Fibroblast of lung (primary cell): ENCODE measurements around the gene SSBP3. TPM values are rescaled to one million over a fixed set of nuclear protein-coding genes. Genes with fewer than 3 reads are reported as not detected.
"Not testable (repeated sequence)": the region's sequence is repeated elsewhere in the genome, so short reads cannot be mapped to it uniquely, and the experiment has no call there.

Experiments used
- DNase-seq, 2 donors: peaks; one replicate each; pipeline versions ENCODE4 v3.0.0 to v3.0.0-alpha.2; 2010; ENCODE audit warnings: low read depth in 2 of 2
- H2AFZ ChIP-seq: 2 replicates; pipeline ENCODE4 v1.5.1; 2012; ENCODE audit warnings: low read length, control low read depth, inconsistent platforms
- H3K27ac ChIP-seq: 2 replicates; pipeline ENCODE4 v1.5.1; 2011; ENCODE audit warnings: low read length, control low read depth; ENCODE audit not compliant: insufficient read depth
- H3K27me3 ChIP-seq: 2 replicates; pipeline ENCODE4 v1.5.1; 2011; ENCODE audit warnings: mild to moderate bottlenecking, low read length; ENCODE audit not compliant: control insufficient read depth, insufficient read depth
- H3K36me3 ChIP-seq: 2 replicates; pipeline ENCODE4 v1.5.1; 2011; ENCODE audit warnings: low read length; ENCODE audit not compliant: control insufficient read depth, insufficient read depth
- H3K4me1 ChIP-seq: 2 replicates; pipeline ENCODE4 v1.5.1; 2011; ENCODE audit warnings: low read length; ENCODE audit not compliant: control insufficient read depth, insufficient read depth; ENCODE audit errors: extremely low read depth
- H3K4me2 ChIP-seq: 2 replicates; pipeline ENCODE4 v1.5.1; 2011; ENCODE audit warnings: low read length, control low read depth; ENCODE audit not compliant: insufficient read depth; ENCODE audit errors: extremely low read depth
- H3K4me3 ChIP-seq, 4 experiments: fragments of 200-600 bp in 1 of 4; sonication (generic) in 1 of 4; replicated peaks in 1 of 4; 2 replicates each; pipeline ENCODE4 v1.5.1; 2011 to 2016; ENCODE audit warnings: low read length in 4 of 4, low read depth in 3 of 4, mild to moderate bottlenecking in 3 of 4, control low read depth in 2 of 4, inconsistent platforms in 1 of 4, mixed read lengths in 1 of 4; ENCODE audit not compliant: insufficient read depth in 1 of 4; ENCODE audit errors: control extremely low read depth in 1 of 4
- H3K79me2 ChIP-seq: 2 replicates; pipeline ENCODE4 v1.5.1; 2012; ENCODE audit warnings: mild to moderate bottlenecking, low read length, inconsistent platforms; ENCODE audit not compliant: control insufficient read depth, insufficient read depth
- H3K9ac ChIP-seq: 2 replicates; pipeline ENCODE4 v1.5.1; 2011; ENCODE audit warnings: mild to moderate bottlenecking, low read length, control low read depth; ENCODE audit not compliant: insufficient read depth
- H3K9me3 ChIP-seq: 2 replicates; pipeline ENCODE4 v1.5.1; 2012; ENCODE audit warnings: low read depth, low read length; ENCODE audit not compliant: control insufficient read depth, insufficient read depth
- H4K20me1 ChIP-seq: 2 replicates; pipeline ENCODE4 v1.5.1; 2011; ENCODE audit warnings: low read length; ENCODE audit not compliant: control insufficient read depth, insufficient read depth; ENCODE audit errors: extremely low read depth
- EZH2 ChIP-seq: IDR thresholded peaks from 2 replicates; pipeline ENCODE4 v1.5.1; 2012; ENCODE audit warnings: low read length, control low read depth, mild to moderate bottlenecking; ENCODE audit errors: missing control alignments
- polyA plus RNA-seq, 2 donors: library from polyadenylated mRNA; depleted of rRNA in 1 of 2; stranded (reverse) in 1 of 2; unstranded in 1 of 2; fragments of >200 nt; gene quantifications; 2 replicates each; pipeline ENCODE4 v1.2.1, GENCODE V29; 2011 to 2012; ENCODE audit warnings: missing spikeins in 1 of 2
- total RNA-seq: library from RNA; depleted of rRNA; stranded (reverse); fragments of >200 nt; gene quantifications from 2 replicates; pipeline ENCODE4 v1.2.1, GENCODE V29; 2014
- TF ChIP-seq, protein P1 (sequence below), 2 donors: IDR thresholded peaks in 1 of 2; conservative IDR thresholded peaks in 1 of 2; 1 replicate in 1 of 2; 2 replicates in 1 of 2; pipeline ENCODE4 v1.5.1; 2011 to 2012; ENCODE audit warnings: low read length in 2 of 2, control low read depth in 1 of 2, inconsistent platforms in 1 of 2, low read depth in 1 of 2, mild to moderate bottlenecking in 1 of 2

The SSBP3 gene
- total and polyA plus RNA-seq, 2 donors (not counting 1 experiment from before 2014, with no cell fraction given), result 9.4 to 26.4 TPM

DNA sequence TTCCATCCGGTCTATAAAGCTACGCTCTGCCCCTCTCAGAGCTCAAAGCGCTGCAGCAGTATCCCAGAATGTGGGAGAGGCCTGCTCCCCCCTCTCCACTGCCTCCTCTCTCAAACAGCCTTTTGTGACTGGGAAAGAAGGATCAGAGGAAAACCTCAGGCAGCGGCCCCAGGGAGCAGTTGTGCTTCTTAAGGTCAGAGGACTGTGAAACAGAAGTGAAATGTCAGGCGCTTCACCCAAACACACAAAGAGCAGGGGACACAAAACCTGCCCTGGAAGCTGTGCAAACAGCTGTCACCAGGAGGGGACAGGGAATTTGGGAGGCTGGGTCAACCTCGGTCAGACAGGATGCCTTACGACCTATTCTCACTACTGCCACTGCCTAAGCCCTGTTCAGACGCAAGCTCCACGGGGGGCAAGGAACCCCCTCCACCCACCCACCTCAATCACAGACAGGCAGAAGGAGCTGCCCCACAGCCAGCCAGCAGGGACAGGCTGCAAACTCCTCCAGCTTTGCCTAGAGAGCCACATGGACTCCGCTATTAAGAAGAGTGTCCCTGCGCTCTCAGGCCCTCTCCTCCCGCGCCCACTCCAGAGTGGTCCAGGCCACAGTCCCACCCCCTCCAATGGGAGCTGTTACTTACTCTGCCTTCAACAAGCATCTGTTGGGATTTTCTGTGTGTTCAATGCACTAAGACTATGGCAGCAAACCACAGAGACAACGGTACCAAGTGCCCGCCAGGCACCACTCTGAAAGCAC lies 14.6 kb downstream of the SSBP3 start:
- Histone ChIP-seq H3K9me3 (no peaks in the 10 kb centered on the region), H3K79me2 (no peaks in the 10 kb centered on the region), H3K36me3 (peaks cover 12% of the 10 kb centered on the region), H3K27ac (no peak overlapping the region), H2AFZ (no peak overlapping the region), H3K4me3 (no peak overlapping the region), H4K20me1 (no peaks in the 10 kb centered on the region), H3K27me3 (no peaks in the 10 kb centered on the region), H3K4me2 (no peak overlapping the region), H3K9ac (no peak overlapping the region), H3K4me1 (no peaks in the 10 kb centered on the region)
- TF ChIP-seq, protein P1, sequence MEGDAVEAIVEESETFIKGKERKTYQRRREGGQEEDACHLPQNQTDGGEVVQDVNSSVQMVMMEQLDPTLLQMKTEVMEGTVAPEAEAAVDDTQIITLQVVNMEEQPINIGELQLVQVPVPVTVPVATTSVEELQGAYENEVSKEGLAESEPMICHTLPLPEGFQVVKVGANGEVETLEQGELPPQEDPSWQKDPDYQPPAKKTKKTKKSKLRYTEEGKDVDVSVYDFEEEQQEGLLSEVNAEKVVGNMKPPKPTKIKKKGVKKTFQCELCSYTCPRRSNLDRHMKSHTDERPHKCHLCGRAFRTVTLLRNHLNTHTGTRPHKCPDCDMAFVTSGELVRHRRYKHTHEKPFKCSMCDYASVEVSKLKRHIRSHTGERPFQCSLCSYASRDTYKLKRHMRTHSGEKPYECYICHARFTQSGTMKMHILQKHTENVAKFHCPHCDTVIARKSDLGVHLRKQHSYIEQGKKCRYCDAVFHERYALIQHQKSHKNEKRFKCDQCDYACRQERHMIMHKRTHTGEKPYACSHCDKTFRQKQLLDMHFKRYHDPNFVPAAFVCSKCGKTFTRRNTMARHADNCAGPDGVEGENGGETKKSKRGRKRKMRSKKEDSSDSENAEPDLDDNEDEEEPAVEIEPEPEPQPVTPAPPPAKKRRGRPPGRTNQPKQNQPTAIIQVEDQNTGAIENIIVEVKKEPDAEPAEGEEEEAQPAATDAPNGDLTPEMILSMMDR (conservative IDR thresholded peaks at IDR 0.05 in 1 of 2, IDR thresholded peaks at IDR 0.05 in 1 of 2; ENCODE audit: low read depth in 1 of 2, low read length in 2 of 2), result no peak
- TF ChIP-seq EZH2, result no peak
- no peak for DNase-seq

DNA sequence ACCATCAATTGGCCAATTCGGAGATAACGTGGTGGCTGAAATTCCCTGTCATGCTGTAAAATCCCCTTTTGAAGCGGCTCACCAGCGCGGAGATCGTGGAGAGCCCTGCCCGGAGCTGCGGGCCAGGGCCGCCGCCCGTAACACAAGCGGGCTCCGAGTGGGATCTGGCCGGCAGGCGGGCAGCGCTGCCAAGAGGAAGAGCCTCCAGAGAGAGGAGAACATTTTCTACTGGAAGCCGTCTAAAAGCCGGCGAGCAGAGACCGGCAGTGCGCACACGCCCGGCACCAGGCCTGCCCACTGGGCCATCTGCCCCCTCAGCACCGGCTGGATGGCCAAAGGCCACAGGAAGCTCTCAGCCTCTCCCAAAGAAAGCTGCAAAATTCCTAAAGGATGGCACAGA lies 15.5 kb downstream of the SSBP3 start:
- H3K4me2 ChIP-seq, result no peak overlapping the region
- no peaks in the 10 kb centered on the region for H3K9me3 ChIP-seq
- peaks cover 12% of the 10 kb centered on the region for H3K36me3 ChIP-seq
- no peak overlapping the region for H2AFZ ChIP-seq
- H3K27ac ChIP-seq, result no peak overlapping the region
- TF ChIP-seq, protein P1 (conservative IDR thresholded peaks at IDR 0.05 in 1 of 2, IDR thresholded peaks at IDR 0.05 in 1 of 2; ENCODE audit: low read depth in 1 of 2, low read length in 2 of 2), result no peak
- no peak for TF ChIP-seq EZH2
- no peak overlapping the region for H3K9ac ChIP-seq
- H3K79me2 ChIP-seq, result no peaks in the 10 kb centered on the region
- H3K27me3 ChIP-seq, result no peaks in the 10 kb centered on the region
- no peaks in the 10 kb centered on the region for H3K4me1 ChIP-seq
- H3K4me3 ChIP-seq, result no peak overlapping the region
- H4K20me1 ChIP-seq, result no peaks in the 10 kb centered on the region
- no peak for DNase-seq

DNA sequence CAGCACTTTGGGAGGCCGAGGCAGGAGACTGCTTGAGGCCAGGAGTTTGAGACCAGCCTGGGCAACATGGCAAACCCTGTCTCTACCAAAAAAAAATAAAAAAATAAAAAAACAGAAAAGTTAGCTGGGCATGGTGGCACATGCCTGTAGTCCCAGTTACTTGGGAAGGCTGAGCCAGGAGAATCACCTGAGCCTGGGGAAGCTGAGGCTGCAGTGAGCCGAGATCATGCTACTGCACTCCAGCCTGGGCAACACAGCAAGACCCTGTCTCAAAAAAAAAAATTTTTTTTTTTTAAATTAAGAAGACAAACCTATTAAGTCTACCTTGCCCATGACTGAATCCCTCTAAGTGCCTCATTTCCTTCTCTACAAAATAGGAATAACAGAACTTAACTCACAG lies 16.6 kb downstream of the SSBP3 start:
- not testable (repeated sequence) for H3K9ac ChIP-seq, H2AFZ ChIP-seq, H3K4me1 ChIP-seq, H3K9me3 ChIP-seq, H3K4me3 ChIP-seq, H3K4me2 ChIP-seq, H3K79me2 ChIP-seq, H4K20me1 ChIP-seq, H3K27me3 ChIP-seq, DNase-seq, H3K27ac ChIP-seq
- peaks cover 12% of the 10 kb centered on the region for H3K36me3 ChIP-seq
